HUES64 (cell line): ENCODE data around the gene UCP3.

Experiments used
- H3K27ac ChIP-seq: 2 replicates; pipeline ENCODE4 v1.7.0; 2013; ENCODE audit warnings: low read depth, low read length, inconsistent platforms
- H3K27me3 ChIP-seq: 2 replicates; pipeline ENCODE4 v1.6.1; 2013; ENCODE audit warnings: mild to moderate bottlenecking, low read length; ENCODE audit not compliant: insufficient read depth
- H3K36me3 ChIP-seq: 2 replicates; pipeline ENCODE4 v1.6.1; 2013; ENCODE audit warnings: mild to moderate bottlenecking, low read length; ENCODE audit not compliant: insufficient read depth
- H3K4me1 ChIP-seq: 2 replicates; pipeline ENCODE4 v1.6.1; 2013; ENCODE audit warnings: mild to moderate bottlenecking, low read length, moderate library complexity; ENCODE audit not compliant: insufficient read depth
- H3K4me3 ChIP-seq: 2 replicates; pipeline ENCODE4 v1.5.1; 2013; ENCODE audit warnings: mild to moderate bottlenecking, low read length, moderate library complexity
- H3K9ac ChIP-seq: 2 replicates; pipeline ENCODE4 v1.6.1; 2013; ENCODE audit warnings: mild to moderate bottlenecking, low read depth, low read length
- H3K9me3 ChIP-seq: 2 replicates; pipeline ENCODE4 v1.6.1; 2013; ENCODE audit warnings: low read depth, low read length; ENCODE audit not compliant: insufficient read depth
- WGBS: fragments of 150-250, 120-280 bp; methylation state at CpG from one replicate; pipeline ENCODE4 v1.1.7; 2013; ENCODE audit warnings: missing lambda C conversion rate; 5-methylcytosine and 5-hydroxymethylcytosine counted together

UCP3 gene

DNA sequence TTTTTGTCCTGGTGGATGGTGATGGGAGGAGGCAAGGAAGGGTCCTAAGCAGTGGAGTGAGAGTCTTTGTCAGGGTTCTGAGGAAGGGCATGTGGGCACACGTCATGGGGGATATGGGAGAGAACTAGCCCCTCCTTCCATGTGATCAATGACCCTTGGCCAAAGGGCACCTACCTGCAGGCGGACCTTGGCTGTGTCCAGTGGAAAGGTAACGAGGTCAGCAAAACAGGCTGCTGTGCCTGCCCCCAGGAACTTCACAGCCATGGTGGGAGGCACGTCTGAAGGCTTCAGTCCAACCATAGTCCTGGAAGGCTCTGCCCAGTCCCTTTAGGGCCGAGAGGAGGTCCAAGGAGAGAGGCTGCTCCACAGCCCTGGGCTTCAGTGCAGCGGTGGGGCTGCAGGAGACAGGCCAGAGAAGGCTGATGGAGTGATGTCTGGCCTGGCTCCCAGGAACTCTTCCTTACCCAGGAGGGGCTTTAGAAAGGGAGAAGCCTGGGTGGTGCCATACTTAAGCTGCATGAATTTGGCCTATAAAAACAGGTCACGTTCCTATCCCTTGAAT lies 2.1 kb downstream of the UCP3 start:
- Histone ChIP-seq H3K9me3 (no peaks in the 10 kb centered on the region), H3K27ac (no peak overlapping the region)

DNA sequence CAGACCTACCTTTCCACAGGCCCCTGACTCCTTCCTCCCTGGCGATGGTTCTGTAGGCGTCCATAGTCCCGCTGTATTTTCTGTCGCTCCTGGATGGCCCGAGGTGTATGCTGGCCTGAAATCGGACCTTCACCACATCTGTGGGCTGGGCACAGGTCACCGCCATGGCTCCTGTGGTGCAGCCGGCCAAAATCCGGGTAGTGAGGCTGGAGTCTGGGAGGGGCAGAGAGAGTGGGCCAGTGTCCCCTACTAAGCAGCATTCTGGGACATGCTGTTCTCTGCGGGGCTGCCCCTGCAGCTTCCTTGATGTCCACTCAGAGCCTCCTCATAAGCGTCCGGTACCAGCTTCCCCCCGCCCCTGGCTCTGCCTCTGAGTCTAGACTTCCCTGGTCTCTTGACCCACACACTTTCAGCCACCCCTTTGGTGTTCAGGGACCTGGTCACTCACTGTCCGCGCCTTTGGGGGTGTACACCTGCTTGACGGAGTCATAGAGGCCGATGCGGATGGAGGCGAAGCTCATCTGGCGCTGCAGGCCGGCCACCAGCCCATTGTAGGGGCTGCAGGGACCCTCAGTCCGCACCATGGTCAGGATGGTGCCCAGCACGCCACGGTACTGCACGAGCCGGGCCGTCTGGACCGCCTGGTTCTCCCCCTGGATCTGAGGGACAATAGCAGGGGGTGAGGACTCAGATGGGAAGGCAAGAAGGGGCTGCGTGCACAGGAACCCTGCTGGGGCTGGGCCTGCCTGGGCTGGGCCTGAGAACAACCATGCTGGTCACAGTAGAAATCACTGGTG lies 3.0 kb downstream of the UCP3 start:
- Histone ChIP-seq H3K9ac (no peak overlapping the region), H3K9me3 (no peaks in the 10 kb centered on the region), H3K27me3 (no peaks in the 10 kb centered on the region), H3K4me1 (no peaks in the 10 kb centered on the region), H3K4me3 (no peak overlapping the region), H3K36me3 (no peaks in the 10 kb centered on the region), H3K27ac (no peak overlapping the region)
- WGBS, result 92% methylated on average over 29 of the region's 29 CpGs

More for the DNA sequence above, 2.1 kb downstream of the UCP3 start:
- Histone ChIP-seq H3K9ac (no peak overlapping the region), H3K4me3 (no peak overlapping the region), H3K36me3 (no peaks in the 10 kb centered on the region), H3K4me1 (no peaks in the 10 kb centered on the region), H3K27me3 (no peaks in the 10 kb centered on the region)
- 88% methylated on average over 7 of the region's 7 CpGs for whole genome bisulfite sequencing

DNA sequence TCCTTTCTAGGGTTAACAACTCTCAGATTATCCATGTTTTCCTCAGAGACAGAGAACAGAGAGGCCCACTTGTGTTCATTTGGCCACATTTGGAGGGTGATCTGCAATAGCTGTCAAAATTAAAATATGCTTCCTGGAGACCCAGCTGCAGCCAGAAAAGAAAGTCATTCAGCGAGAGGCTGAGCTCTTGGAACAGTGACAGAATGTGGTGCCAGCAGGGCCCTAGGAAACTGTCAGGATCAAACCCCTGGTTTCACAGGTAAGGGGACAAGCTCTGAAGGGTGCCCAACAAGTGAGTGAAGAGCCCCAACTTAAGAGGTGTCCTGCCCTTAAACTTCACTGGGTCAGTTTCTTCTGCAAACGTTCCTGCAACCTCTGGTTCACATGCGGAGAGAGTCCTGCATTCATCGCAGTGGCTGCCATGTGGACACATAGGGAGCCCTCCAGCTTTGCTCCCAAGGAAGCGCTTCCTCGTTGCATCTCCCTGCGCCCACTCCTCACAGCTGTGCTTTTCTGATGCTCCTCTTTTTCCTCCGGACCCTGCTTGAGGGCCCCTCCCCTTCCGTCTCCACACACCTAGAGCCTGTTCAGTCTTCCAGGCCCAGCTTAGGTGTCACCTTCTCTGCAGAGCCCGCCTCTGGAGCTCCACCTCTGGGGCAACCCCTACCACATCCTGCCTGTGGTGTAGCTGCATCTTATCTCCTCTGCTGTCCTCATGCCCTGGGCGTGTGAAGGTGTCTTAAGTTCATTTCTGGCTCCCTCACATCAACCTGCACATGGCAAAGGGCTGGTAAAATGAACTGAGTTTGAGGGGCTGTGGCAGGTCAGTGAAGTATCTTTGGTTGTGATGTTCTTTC lies 3.9 kb downstream of the UCP3 start:
- Histone ChIP-seq H3K27ac (no peak overlapping the region), H3K27me3 (no peaks in the 10 kb centered on the region), H3K4me3 (no peak overlapping the region), H3K9ac (no peak overlapping the region), H3K36me3 (no peaks in the 10 kb centered on the region), H3K4me1 (0 out of 2 replicates have a peak, but pooled peaks cover 4% of the 10 kb centered on the region), H3K9me3 (no peaks in the 10 kb centered on the region)
- 83% methylated on average over 11 of the region's 11 CpGs for WGBS

GRCh38 chr11:74004046-74004695 lies 4.7 kb downstream of the UCP3 start:
- no peaks in the 10 kb centered on the region for H3K36me3 ChIP-seq
- H3K27me3 ChIP-seq, result no peaks in the 10 kb centered on the region
- H3K9ac ChIP-seq, result no peak overlapping the region
- H3K27ac ChIP-seq, result no peak overlapping the region
- H3K4me3 ChIP-seq, result no peak overlapping the region
- WGBS, result 95% methylated on average over 6 of the region's 6 CpGs
- no peaks in the 10 kb centered on the region for H3K9me3 ChIP-seq
- H3K4me1 ChIP-seq, result 0 out of 2 replicates have a peak, but pooled peaks cover 4% of the 10 kb centered on the region

DNA sequence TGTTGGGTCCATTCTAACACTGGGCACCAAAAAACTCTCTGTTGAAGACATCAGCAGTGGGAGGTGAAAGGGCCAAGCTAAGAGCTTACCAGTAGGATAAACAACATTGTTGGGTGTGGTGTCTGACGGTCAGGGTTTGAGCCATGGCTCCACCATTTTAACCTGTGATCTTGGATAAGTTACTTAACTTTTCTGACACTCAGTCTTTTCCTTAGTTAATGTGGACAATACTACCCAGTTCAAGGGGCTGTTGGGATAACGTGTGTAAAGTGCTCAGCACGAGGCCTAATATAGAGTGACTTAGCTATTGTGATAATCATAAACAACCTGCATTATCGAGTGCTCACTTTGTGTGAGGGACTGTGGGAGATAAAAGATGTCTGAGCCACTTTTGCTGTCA lies 6.1 kb downstream of the UCP3 start:
- Histone ChIP-seq H3K4me1 (0 out of 2 replicates have a peak, but pooled peaks cover 4% of the 10 kb centered on the region), H3K4me3 (no peak overlapping the region), H3K9me3 (no peaks in the 10 kb centered on the region), H3K36me3 (no peaks in the 10 kb centered on the region), H3K9ac (no peak overlapping the region), H3K27me3 (no peaks in the 10 kb centered on the region), H3K27ac (no peak overlapping the region)
- WGBS, result 90% methylated on average over 4 of the region's 4 CpGs

- no peak overlapping the region for H3K27ac ChIP-seq
- H3K4me3 ChIP-seq, result no peak overlapping the region
- H3K36me3 ChIP-seq, result no peaks in the 10 kb centered on the region
- no peak overlapping the region for H3K9ac ChIP-seq
- 0 out of 2 replicates have a peak, but pooled peaks cover 4% of the 10 kb centered on the region for H3K4me1 ChIP-seq
- no peaks in the 10 kb centered on the region for H3K9me3 ChIP-seq
- no peaks in the 10 kb centered on the region for H3K27me3 ChIP-seq
- 82% methylated on average over 7 of the region's 7 CpGs for WGBS
Measured at GRCh38 chr11:74001822-74002286, 7.0 kb downstream of the UCP3 start.

GRCh38 chr11:74000307-74001133 lies 8.4 kb downstream of the UCP3 start:
- no peaks in the 10 kb centered on the region for H3K9me3 ChIP-seq
- H3K4me1 ChIP-seq, result 0 out of 2 replicates have a peak, but pooled peaks cover 4% of the 10 kb centered on the region
- H3K27me3 ChIP-seq, result no peaks in the 10 kb centered on the region
- no peak overlapping the region for H3K9ac ChIP-seq
- no peak overlapping the region for H3K4me3 ChIP-seq
- WGBS, result 87% methylated on average over 11 of the region's 14 CpGs
- H3K36me3 ChIP-seq, result no peaks in the 10 kb centered on the region
- H3K27ac ChIP-seq, result no peak overlapping the region

DNA sequence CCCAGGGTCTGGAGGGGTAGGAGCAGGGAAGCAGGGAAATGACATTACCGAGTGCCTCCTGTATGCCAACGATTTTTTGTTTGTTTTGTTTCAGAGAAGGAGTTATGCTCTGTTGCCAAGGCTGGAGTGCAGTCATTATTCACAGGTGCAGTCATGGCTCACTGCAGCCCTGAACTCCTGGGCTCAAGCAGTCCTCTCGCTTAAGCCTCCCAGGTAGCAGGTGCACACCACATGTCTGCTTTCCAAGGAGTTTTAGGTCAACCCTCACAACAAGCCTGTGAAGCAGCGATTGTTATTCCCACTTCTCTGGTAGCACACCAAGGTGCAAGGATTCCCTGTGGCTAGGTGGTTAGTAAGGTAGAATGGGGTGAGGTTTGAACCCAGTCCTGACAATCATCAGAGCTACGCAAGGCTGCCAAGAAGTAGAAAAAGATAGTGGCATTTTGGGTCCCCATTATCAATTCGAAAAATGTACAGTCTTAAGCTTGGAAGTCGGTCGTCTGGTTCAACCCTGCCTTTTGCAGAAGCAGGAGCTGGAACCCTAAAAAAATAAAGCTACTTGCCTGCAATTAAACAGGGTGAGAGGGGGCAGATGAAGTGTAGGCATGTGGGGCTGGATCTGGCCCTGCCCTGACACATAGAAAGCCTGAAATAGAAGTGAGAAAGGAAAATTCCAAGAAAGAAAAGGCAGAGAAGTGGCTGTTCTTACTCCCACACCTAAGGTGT lies 9.1 kb downstream of the UCP3 start:
- no peak overlapping the region for H3K27ac ChIP-seq
- no peaks in the 10 kb centered on the region for H3K27me3 ChIP-seq
- no peak overlapping the region for H3K9ac ChIP-seq
- 92% methylated on average over 8 of the region's 8 CpGs for WGBS
- no peaks in the 10 kb centered on the region for H3K9me3 ChIP-seq
- H3K4me3 ChIP-seq, result no peak overlapping the region
- H3K4me1 ChIP-seq, result 0 out of 2 replicates have a peak, but pooled peaks cover 4% of the 10 kb centered on the region
- H3K36me3 ChIP-seq, result no peaks in the 10 kb centered on the region

DNA sequence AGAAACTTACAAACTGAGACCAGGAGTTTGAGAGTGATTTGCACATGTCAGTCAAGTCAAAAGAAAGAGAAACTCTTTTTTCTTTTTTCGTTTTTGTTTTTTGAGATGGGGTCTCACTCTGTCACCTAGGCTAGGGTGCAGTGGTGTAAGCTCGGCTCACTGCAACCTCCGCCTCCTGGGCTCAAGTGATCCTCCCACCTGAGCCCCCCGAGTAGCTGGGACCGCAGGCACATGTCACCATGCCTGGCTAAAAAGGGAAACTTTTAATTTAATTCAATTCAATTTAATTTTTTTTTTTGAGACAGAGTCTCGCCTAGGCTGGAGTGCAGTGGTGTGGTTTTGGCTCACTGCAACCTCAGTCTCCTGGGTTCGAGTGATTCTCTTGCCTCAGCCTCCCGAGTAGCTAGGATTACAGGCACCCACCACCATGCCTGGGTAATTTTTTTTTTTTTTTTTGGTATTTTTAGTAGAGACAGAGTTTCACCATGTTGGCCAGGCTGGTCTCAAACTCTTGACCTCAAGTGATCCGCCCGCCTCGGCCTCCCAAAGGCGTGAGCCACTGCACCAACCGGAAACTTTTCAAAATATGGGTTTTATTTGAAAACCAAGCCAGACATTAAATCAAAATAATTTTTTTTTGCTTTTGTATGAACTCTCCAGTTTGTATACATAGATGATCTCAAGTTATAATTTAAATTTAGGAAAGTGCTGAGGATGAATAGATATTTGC lies 9.9 kb downstream of the UCP3 start:
- Histone ChIP-seq H3K9me3 (no peaks in the 10 kb centered on the region), H3K4me3 (no peak overlapping the region), H3K4me1 (0 out of 2 replicates have a peak, but pooled peaks cover 4% of the 10 kb centered on the region), H3K36me3 (no peaks in the 10 kb centered on the region), H3K27ac (no peak overlapping the region), H3K9ac (no peak overlapping the region), H3K27me3 (no peaks in the 10 kb centered on the region)
- 92% methylated on average over 13 of the region's 13 CpGs for WGBS
